ENCODE data around the gene CLK1. TPM values are rescaled to one million over a fixed set of nuclear protein-coding genes. Genes with fewer than 3 reads are reported as not detected.

Gene CLK1
- total RNA-seq, 1 donor from 2014 or later: 116 TPM

GRCh38 chr2:200811333-200812121, 52.9 kb downstream of the CLK1 start, which contains the start of gene BZW1:
Gene BZW1, plus strand, starts transcription at chr2:200811910. Its CDS starts 1,308 bp downstream, at chr2:200813218.
- peak; percentile 99 for DNase-seq (ENCODE audit: low spot score)

- DNase-seq (ENCODE audit: low spot score): no peak
Observed at GRCh38 chr2:200810998-200811332, 53.5 kb downstream of the CLK1 start.

GRCh38 chr2:200810252-200810997, 54.0 kb downstream of the CLK1 start:
- DNase-seq (ENCODE audit: low spot score): no peak

GRCh38 chr2:200809506-200810251, 54.8 kb downstream of the CLK1 start:
- no peak for DNase-seq (ENCODE audit: low spot score)

Other genes starting within 250 kb of the CLK1 start
- gene BZW1, start 52.7 kb downstream of the CLK1 start, total RNA-seq: 242 TPM
- 30.8 TPM for gene PPIL3, start 24.4 kb upstream of the CLK1 start, total RNA-seq
- gene NIF3L1, start 24.7 kb upstream of the CLK1 start, total RNA-seq: 30.8 TPM
- 44.9 TPM for gene ORC2, start 99.0 kb upstream of the CLK1 start, total RNA-seq
- 34.2 TPM for gene HYCC2, start 207.0 kb upstream of the CLK1 start, total RNA-seq
- gene NDUFB3, start 207.3 kb upstream of the CLK1 start, total RNA-seq: 83.9 TPM